ENCODE results near the gene HERPUD1.

The HERPUD1 gene

GRCh38 chr16:56909527-56909979, 22.4 kb upstream of the HERPUD1 start:
- no peak for DNase-seq
- in situ Hi-C loops (cut with HindIII; ENCODE audit: low pct_ligation_motif_present, low pct_unique_long_range_greater_than_20kb, low sequenced_read_pairs): no loop called here

GRCh38 chr16:56910112-56910511, 21.8 kb upstream of the HERPUD1 start:
- no peak for DNase-seq
- in situ Hi-C loops (cut with HindIII; ENCODE audit: low pct_ligation_motif_present, low pct_unique_long_range_greater_than_20kb, low sequenced_read_pairs): no loop called here

- DNase-seq: no peak
- in situ Hi-C loops (cut with HindIII; ENCODE audit: low pct_ligation_motif_present, low pct_unique_long_range_greater_than_20kb, low sequenced_read_pairs): no loop called here
Measured at GRCh38 chr16:56910654-56911539, 21.0 kb upstream of the HERPUD1 start.

DNA sequence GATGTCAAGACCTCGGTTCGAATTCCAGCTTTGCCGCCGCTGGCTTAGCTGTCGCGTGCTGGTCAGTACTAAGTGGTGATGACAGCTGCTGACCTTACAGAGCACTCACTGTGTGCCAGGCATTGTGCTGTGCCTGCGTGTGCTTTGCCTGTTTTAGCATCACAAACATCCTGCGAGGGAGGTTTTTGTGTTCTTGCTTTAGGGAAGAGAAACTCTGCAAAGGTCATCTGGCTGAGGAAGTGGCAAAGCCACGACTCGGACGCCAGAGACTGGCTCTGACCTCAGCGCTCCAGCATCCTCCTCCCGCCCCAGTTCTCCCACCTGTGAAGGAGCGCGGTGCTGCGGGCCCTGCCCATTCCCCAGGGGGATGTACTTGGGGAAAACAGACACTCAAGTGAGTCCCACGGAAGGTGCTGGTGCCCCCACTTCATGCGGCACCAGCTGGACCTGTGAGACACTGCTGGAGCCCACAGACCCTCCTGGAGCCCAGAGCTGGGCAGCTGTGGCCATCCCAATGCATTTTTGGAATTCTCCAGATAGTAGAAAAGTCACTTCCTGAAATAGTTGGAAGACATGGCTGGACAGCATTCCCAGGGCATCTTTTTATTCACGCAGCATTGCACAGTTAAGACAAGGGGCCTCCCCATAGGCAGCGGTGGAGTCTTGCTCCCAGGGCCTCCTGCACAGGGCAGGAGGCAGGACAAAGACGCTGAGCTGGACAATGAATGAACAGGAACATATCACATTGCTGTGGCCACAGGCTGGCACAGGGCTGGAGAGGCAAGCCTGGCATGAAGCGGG, 20.0 kb upstream of the HERPUD1 start:
- peak; percentile 63 for DNase-seq
- in situ Hi-C loops (cut with HindIII; ENCODE audit: low pct_ligation_motif_present, low pct_unique_long_range_greater_than_20kb, low sequenced_read_pairs): no loop called here

DNA sequence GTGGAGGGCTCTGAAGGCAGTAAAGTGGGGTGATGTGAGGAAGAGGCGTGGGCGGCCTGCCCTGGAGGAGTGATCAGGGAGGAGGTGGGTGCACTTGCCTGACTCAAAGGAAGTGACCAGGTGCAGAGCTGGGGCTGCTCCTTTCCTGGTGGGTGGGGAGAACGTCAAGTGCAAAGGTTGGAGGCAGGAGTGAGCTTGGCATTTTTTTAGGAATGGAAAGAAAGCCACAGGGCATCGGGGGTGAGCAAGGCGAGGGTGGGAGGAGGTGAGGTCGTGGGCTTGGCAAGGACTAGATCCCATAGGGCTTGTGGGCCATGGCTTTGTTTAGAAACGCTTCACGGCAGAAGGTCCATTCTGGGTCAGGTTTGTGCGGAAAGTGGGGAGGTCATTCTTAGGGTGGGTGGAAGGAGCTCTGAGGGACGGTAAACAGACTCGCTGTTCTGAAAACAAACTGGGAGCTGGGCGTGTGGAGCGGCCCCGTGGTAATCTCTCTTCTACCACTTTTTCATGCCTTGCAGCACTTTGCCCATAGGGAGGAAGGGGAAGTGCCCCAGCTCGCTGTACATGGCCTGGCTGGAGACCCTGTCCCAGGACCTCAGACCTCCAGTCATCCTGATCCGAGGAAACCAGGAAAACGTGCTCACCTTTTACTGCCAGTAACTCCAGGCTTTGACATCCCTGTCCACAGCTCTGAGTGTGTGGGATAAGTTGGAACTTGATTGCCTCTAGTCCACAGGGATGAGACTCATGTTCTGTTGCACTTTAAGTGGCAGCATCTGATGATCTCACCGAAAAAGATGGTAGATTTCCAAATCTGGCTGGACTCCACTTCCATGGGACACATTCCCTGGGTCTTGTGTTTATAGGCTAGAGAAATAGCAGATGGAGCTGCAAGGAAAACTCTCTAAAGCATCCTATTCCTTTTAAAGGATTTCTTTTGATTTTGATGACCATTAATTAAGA, 18.9 kb upstream of the HERPUD1 start:
- no peak for DNase-seq
- in situ Hi-C loops (cut with HindIII; ENCODE audit: low pct_ligation_motif_present, low pct_unique_long_range_greater_than_20kb, low sequenced_read_pairs): no loop called here

DNA sequence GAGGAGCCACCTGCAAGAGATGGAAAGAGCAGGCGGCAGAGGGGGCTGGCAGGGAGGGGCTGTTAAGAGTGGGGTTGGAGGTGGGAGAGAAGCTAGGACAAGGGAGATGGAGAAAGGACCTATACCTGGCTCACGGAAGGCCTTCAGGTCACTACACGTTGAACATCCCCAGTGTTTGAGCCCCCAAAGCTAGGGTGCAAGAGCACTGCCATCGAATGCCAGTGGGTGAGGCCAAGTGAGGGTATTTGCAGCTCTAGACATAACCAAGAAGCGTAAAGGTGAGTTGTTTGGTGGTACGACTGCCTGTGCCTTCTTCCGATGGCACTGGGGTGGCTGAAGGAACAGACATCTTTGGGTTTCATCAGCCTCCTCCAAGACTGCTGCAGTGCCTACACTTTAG, 17.0 kb upstream of the HERPUD1 start:
- in situ Hi-C loops (cut with HindIII; ENCODE audit: low pct_ligation_motif_present, low pct_unique_long_range_greater_than_20kb, low sequenced_read_pairs): no loop called here
- no peak for DNase-seq

- DNase-seq: no peak
- in situ Hi-C loops (cut with HindIII; ENCODE audit: low pct_ligation_motif_present, low pct_unique_long_range_greater_than_20kb, low sequenced_read_pairs): no loop called here
Measured at GRCh38 chr16:56915336-56916119, 16.4 kb upstream of the HERPUD1 start.

DNA sequence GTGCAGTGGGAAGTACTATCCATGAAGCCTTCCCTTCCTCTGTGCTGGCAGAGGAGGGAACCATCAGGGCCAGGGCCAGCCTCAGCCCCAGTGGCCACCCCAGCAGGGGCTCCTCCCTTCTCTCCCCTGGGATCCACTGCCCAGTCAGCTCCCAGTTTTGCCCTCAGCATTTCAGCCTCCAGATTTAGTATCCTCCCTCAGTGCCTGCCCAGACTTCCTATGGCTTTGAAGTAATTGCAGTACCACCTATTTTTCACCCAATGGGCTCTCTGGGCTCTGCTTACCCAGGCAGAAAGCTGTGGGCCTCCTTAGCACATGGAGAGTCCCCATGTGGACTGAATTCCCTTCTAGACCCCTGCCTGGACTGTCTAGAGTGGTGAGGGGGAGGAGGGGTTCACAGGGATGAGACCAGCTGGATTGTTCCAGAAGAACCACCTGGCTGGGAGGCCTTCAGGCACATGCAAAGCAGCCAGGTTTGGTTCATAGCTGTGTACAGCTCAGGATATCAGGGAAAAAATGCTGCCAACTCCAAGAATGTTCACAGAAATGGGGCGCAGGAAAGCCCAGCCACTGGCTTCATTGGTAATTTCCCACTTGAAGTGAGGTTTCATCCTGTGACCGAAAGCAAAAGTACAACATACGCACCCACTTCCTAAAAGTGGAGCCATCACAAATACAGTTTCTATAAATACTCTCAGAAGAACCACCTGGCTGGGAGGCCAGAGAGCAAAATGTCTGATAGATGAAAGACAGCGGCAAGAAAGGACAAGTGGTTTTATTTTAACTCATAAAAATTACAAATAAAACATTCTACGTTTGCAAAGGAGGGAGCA, 15.2 kb upstream of the HERPUD1 start:
- in situ Hi-C loops (cut with HindIII; ENCODE audit: low pct_ligation_motif_present, low pct_unique_long_range_greater_than_20kb, low sequenced_read_pairs): no loop called here
- DNase-seq: no peak

DNA sequence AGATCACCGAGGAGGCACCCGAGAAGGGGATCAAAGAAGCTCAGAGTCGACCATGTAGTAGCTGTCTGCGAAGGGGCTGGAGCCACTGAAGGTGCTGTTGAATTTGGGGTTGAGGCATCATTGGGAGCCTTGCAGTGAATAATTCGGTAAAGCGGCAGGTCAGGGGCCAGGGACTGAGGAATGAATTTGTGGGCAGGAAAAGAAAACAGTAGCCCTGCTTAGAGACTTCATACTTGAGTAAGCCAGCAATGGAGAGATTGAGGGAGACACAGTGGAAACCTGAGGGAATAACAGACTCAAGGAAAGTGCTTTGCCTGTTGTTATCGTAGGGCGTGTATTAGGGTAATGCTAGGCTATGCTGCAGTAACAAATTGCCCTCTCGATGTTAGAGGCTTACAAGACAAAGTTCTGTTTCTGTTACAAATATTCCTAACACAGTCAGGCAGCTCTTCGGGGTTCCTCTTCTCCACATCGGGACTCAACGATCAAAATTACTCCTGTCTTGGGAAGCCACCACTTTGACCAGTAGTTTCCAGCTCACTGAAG, 13.4 kb upstream of the HERPUD1 start:
- no peak for DNase-seq
- in situ Hi-C loops (cut with HindIII; ENCODE audit: low pct_ligation_motif_present, low pct_unique_long_range_greater_than_20kb, low sequenced_read_pairs): no loop called here

- DNase-seq: no peak
- in situ Hi-C loops (cut with HindIII; ENCODE audit: low pct_ligation_motif_present, low pct_unique_long_range_greater_than_20kb, low sequenced_read_pairs): no loop called here
Measured at GRCh38 chr16:56919099-56919800, 12.7 kb upstream of the HERPUD1 start.

DNA sequence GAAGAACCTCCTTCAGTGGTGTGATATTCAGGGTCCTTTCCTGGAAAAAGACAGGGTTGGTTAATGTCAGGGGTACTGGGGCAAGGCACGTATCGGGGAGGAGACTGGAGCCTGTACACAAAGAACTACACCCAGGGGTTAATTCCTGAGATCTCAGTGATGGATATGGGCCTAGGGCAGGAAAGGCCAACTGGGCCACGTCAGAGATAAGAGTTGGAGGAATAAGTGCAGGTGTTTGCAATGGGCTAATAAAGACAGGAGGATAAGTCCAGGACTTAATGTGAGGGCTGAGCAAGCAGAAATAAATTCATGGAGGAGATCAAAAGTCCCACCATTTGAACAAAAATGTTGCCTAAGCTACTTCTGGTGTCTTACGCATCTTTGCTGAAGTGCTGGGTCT, 10.4 kb upstream of the HERPUD1 start:
- DNase-seq: no peak
- in situ Hi-C loops (cut with HindIII; ENCODE audit: low pct_ligation_motif_present, low pct_unique_long_range_greater_than_20kb, low sequenced_read_pairs): no loop called here

DNA sequence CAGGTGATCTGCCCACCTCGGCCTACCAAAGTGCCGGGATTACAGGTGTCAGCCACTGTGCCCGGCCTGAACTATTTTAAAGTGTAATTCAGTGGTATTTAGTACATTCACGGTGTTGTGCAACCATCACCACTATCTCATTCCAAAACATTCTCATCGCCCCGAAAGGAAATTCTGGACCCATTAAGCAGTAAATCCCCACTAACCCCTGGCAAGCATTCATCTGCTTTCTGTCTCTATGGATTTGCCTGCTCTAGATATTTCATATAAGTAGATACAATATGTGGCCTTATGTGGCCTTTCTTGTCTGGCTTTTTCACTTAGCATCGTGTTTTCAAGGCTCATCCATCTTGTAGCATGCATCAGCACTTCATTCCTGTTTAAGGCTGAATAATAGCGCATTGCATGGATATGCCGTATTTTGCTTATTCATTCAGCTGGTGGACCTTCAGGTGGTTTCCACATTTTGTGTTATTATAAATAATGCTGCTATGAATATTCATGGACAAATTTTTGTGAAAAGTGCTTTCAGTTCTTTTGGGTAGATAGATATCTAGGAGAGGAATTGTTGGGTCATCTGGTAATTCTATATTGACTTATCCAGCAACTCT, 8.4 kb upstream of the HERPUD1 start:
- DNase-seq: no peak
- in situ Hi-C loops (cut with HindIII; ENCODE audit: low pct_ligation_motif_present, low pct_unique_long_range_greater_than_20kb, low sequenced_read_pairs): no loop called here

GRCh38 chr16:56927471-56927870, 4.5 kb upstream of the HERPUD1 start:
- in situ Hi-C loops (cut with HindIII; ENCODE audit: low pct_ligation_motif_present, low pct_unique_long_range_greater_than_20kb, low sequenced_read_pairs): no loop called here
- no peak for DNase-seq

- in situ Hi-C loops (cut with HindIII; ENCODE audit: low pct_ligation_motif_present, low pct_unique_long_range_greater_than_20kb, low sequenced_read_pairs): no loop called here
- DNase-seq: no peak
Measured at GRCh38 chr16:56929639-56930038, 2.3 kb upstream of the HERPUD1 start.

DNA sequence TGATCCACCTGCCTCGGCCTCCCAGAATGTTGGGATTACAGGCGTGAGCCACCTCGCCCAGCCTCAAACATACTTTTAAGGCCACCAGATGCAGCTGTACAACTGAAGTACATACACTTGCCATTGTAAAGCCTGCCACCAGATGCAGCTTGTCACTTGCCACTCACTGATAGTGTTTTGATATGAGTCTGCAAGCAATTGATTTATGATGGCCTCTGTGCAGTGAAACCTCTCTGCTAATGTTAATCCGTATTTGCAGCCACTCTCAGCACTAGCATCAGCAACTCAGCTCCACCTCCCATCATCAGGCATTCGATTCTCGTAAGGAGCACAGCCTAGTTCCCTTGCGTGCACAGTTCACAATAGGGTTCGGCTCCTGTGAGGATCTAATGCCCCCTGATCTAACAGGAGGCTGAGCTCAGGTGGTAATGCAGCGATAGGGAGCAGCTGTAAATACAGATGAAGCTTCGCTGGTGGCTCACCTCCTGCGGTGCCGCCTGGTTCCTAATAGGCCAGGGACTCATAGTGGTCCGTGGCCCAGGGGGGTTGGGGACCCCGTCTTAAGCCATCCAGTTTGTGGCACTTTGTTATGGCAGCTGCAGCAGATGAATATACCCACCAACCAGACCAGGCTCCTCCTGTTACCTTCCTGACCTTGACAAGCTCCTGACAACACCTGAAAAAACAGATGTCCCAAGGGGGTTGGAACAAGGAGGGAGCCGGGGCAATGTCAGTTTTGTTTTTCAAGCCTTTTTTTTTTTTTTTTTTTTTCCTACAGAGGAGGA, 1.3 kb upstream of the HERPUD1 start:
- in situ Hi-C loops (cut with HindIII; ENCODE audit: low pct_ligation_motif_present, low pct_unique_long_range_greater_than_20kb, low sequenced_read_pairs): no loop called here
- no peak for DNase-seq
